HepG2 (cell line): ENCODE data around the gene SFXN2. TPM values are rescaled to one million over a fixed set of nuclear protein-coding genes. Genes with fewer than 3 reads are reported as not detected.
A peak's percentile ranks its signal among the peaks of the same experiment; 100 is the strongest.

Source experiments
- ARNT ChIP-seq: fragments of 450-650 bp; IDR thresholded peaks from 2 replicates; pipeline ENCODE4 v1.6.1; 2017
- ATF5 ChIP-seq: sonication (generic); formaldehyde crosslinking; IDR thresholded peaks from 2 replicates; pipeline ENCODE4 v1.4.0; 2020; ENCODE audit warnings: mild to moderate bottlenecking, low read depth, missing genetic modification reagents
- ATF6 ChIP-seq: sonication (generic); formaldehyde crosslinking; conservative IDR thresholded peaks from 2 replicates; pipeline ENCODE4 v1.4.0; 2020; ENCODE audit warnings: missing genetic modification reagents
- CENPBD1 ChIP-seq: sonication (generic); formaldehyde crosslinking; IDR thresholded peaks from 2 replicates; pipeline ENCODE4 v1.8.0; 2022; ENCODE audit warnings: missing genetic modification reagents, low read depth, mild to moderate bottlenecking, borderline replicate concordance
- DNMT1 ChIP-seq: sonication (generic); formaldehyde crosslinking; IDR thresholded peaks from 2 replicates; pipeline ENCODE4 v1.5.1; 2020; ENCODE audit warnings: mild to moderate bottlenecking, missing genetic modification reagents
- FOXK2 ChIP-seq: fragments of 450-650 bp; IDR thresholded peaks from 2 replicates; pipeline ENCODE4 v1.6.1; 2016
- GZF1 ChIP-seq: sonication (generic); formaldehyde crosslinking; IDR thresholded peaks from 2 replicates; pipeline ENCODE4 v1.5.1; 2020; ENCODE audit warnings: mild to moderate bottlenecking, missing genetic modification reagents
- KLF9 ChIP-seq: IDR thresholded peaks from 2 replicates; pipeline ENCODE4 v1.6.1; 2016; ENCODE audit warnings: low read depth
- LBX2 ChIP-seq: sonication (generic); formaldehyde crosslinking; IDR thresholded peaks from 2 replicates; pipeline ENCODE4 v1.5.0; 2020; ENCODE audit warnings: missing genetic modification reagents, mild to moderate bottlenecking, borderline replicate concordance
- MAX ChIP-seq: IDR thresholded peaks from 2 replicates; pipeline ENCODE4 v1.6.1; 2012; ENCODE audit warnings: inconsistent platforms
- SMARCE1 ChIP-seq: fragments of 450-650 bp; IDR thresholded peaks from 2 replicates; pipeline ENCODE4 v1.6.1; 2017; ENCODE audit warnings: borderline replicate concordance
- TRIM22 ChIP-seq: fragments of 450-650 bp; IDR thresholded peaks from 2 replicates; pipeline ENCODE4 v1.6.1; 2017
- ZFP1 ChIP-seq: IDR thresholded peaks from 2 replicates; pipeline ENCODE4 v1.6.1; 2016
- ZFP36 ChIP-seq: fragments of 150-350 bp; IDR thresholded peaks from 2 replicates; pipeline ENCODE4 v1.6.1; 2018; ENCODE audit warnings: borderline replicate concordance, low read length, low read depth; ENCODE audit not compliant: partially characterized antibody
- ZNF138 ChIP-seq: sonication (generic); formaldehyde crosslinking; IDR thresholded peaks from 2 replicates; pipeline ENCODE4 v1.5.0; 2020; ENCODE audit warnings: mild to moderate bottlenecking, low read depth, missing genetic modification reagents
- ZNF263 ChIP-seq: sonication (generic); formaldehyde crosslinking; IDR thresholded peaks from 2 replicates; pipeline ENCODE4 v1.4.0; 2020; ENCODE audit warnings: missing genetic modification reagents
- ZNF276 ChIP-seq: sonication (generic); formaldehyde crosslinking; IDR thresholded peaks from 2 replicates; pipeline ENCODE4 v1.4.0; 2020; ENCODE audit warnings: mild to moderate bottlenecking, low read depth, missing genetic modification reagents
- ZNF430 ChIP-seq: sonication (generic); formaldehyde crosslinking; IDR thresholded peaks from 2 replicates; pipeline ENCODE4 v1.9.0; 2021; ENCODE audit warnings: mild to moderate bottlenecking, missing genetic modification reagents
- ZNF570 ChIP-seq: sonication (generic); formaldehyde crosslinking; IDR thresholded peaks from 2 replicates; pipeline ENCODE4 v1.4.0; 2020; ENCODE audit warnings: mild to moderate bottlenecking, missing genetic modification reagents, borderline replicate concordance
- ZNF607 ChIP-seq: sonication (generic); formaldehyde crosslinking; IDR thresholded peaks from 2 replicates; pipeline ENCODE4 v1.5.1; 2020; ENCODE audit warnings: missing genetic modification reagents, mild to moderate bottlenecking, borderline replicate concordance
- ZNF800 ChIP-seq: sonication (generic); formaldehyde crosslinking; IDR thresholded peaks from 2 replicates; pipeline ENCODE4 v1.4.0; 2020; ENCODE audit warnings: missing genetic modification reagents
- polyA plus RNA-seq, 8 experiments: library from polyadenylated mRNA; depleted of rRNA in 3 of 8; stranded (reverse) in 7 of 8; unstranded in 1 of 8; fragments of >200 nt; fragmentation: Illumina TruSeq in 4 of 8; extraction: Trizol in 4 of 8; gene quantifications; 2 replicates each; pipeline versions ENCODE4 v1.2.1 to v1.2.3, GENCODE V29; 2011 to 2016; ENCODE audit warnings: low read depth in 4 of 8, missing spikeins in 1 of 8, mixed read lengths in 1 of 8; ENCODE audit not compliant: insufficient read depth in 1 of 8
- total RNA-seq, 5 experiments: library from RNA; depleted of rRNA; stranded (reverse); fragments of >200 nt; fragmentation: Illumina TruSeq; extraction: Trizol; gene quantifications; 2 replicates each; pipeline ENCODE4 v1.2.3, GENCODE V29; 2016; ENCODE audit warnings: low read depth in 1 of 5

SFXN2 gene
- total and polyA plus RNA-seq, 2 of the 13 experiments (the other 11 are each of a cell fraction or from before 2014, with no cell fraction given): 12.8 to 21.1 TPM

GRCh38 chr10:102714621-102715455 is at the start of gene SFXN2 (continued):
- no peak for TF ChIP-seq ATF6 (CRISPR knock-in tag)
- TF ChIP-seq GZF1: no peak
- no peak for TF ChIP-seq TRIM22
- TF ChIP-seq ZFP1 (CRISPR knock-in tag): no peak
- TF ChIP-seq ZNF276: 0 out of 2 replicates have a peak, but pooled peaks have one; percentile 62
- 0 out of 2 replicates have a peak, but pooled peaks have one; percentile 16 for TF ChIP-seq ZNF138 (CRISPR knock-in tag)
- TF ChIP-seq ARNT: no peak
- no peak for TF ChIP-seq SMARCE1
- no peak for TF ChIP-seq ZFP36
- TF ChIP-seq ZNF263 (CRISPR knock-in tag): no peak
- TF ChIP-seq ZNF607 (CRISPR knock-in tag): 0 out of 2 replicates have a peak, but pooled peaks have one; percentile 24
- 0 out of 2 replicates have a peak, but pooled peaks have one; percentile 86 for TF ChIP-seq ZNF570
- no peak for TF ChIP-seq KLF9 (CRISPR knock-in tag)
- TF ChIP-seq DNMT1 (CRISPR knock-in tag): 0 out of 2 replicates have a peak, but pooled peaks have one; percentile 37
- no peak for TF ChIP-seq CENPBD1 (CRISPR knock-in tag)
- peak; percentile 81 for TF ChIP-seq ZNF430 (CRISPR knock-in tag)
- 0 out of 2 replicates have a peak, but pooled peaks have one; percentile 6 for TF ChIP-seq ZNF800 (CRISPR knock-in tag)
- TF ChIP-seq LBX2 (CRISPR knock-in tag): no peak
- no peak for TF ChIP-seq FOXK2
- TF ChIP-seq ATF5 (CRISPR knock-in tag): no peak
- TF ChIP-seq MAX: peak; percentile 94
